Endometrium (tissue), 2 donors: Measurements from ENCODE around the gene PTTG1IP.

Experiments used
- FAIRE-seq: peaks from 2 replicates; lab custom pipeline; 2012; peaks lifted over from hg19 to GRCh38; lab: Jason Lieb, UNC
- donor health status: control.
- donor health status: control.

PTTG1IP gene

GRCh38 chr21:44801468-44802395 is 71.8 kb downstream of the PTTG1IP start, which contains the start of gene UBE2G2:
Gene UBE2G2, minus strand, starts transcription at chr21:44801820. Its CDS starts 72 bp downstream, at chr21:44801748.
- no peak for FAIRE-seq

- no peak for FAIRE-seq
Observed at GRCh38 chr21:44800971-44801467, 72.5 kb downstream of the PTTG1IP start.

GRCh38 chr21:44800103-44800502 is 73.4 kb downstream of the PTTG1IP start:
- no peak for FAIRE-seq

GRCh38 chr21:44799646-44800045 is 73.8 kb downstream of the PTTG1IP start:
- no peak for FAIRE-seq
